ENCODE measurements around the gene CFAP46.
"Not testable (repeated sequence)": the region's sequence is repeated elsewhere in the genome, so short reads cannot be mapped to it uniquely, and the experiment has no call there.

The CFAP46 gene

DNA sequence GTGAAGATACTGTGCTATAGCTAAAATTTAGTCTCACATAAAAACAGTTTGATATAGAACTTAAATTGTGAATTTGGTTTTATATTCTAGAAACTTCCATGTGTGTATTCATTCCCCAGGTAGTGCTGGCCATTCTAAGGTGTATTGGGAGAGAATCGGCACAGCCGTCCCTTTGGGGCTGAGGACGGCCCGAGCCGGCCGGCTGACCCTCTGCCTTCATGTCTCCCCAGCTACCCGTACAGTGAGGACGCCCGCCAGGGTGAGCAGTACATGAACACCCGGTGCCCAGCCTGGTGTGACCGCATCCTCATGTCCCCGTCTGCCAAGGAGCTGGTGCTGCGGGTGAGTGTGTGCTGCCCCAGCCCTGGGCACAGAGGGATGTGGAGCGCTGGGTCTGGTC, 164.9 kb downstream of the CFAP46 start:
- no peak for DNase-seq (ENCODE audit: low read depth in 2 of 3, low spot score in 1 of 3)

- no peak for DNase-seq (ENCODE audit: low read depth in 2 of 3, low spot score in 1 of 3)
These were observed 165.5 kb downstream of the CFAP46 start for GRCh38 chr10:132776821-132777220.

GRCh38 chr10:132776186-132776585, 166.2 kb downstream of the CFAP46 start:
- DNase-seq (ENCODE audit: low read depth in 2 of 3, low spot score in 1 of 3): no peak

DNA sequence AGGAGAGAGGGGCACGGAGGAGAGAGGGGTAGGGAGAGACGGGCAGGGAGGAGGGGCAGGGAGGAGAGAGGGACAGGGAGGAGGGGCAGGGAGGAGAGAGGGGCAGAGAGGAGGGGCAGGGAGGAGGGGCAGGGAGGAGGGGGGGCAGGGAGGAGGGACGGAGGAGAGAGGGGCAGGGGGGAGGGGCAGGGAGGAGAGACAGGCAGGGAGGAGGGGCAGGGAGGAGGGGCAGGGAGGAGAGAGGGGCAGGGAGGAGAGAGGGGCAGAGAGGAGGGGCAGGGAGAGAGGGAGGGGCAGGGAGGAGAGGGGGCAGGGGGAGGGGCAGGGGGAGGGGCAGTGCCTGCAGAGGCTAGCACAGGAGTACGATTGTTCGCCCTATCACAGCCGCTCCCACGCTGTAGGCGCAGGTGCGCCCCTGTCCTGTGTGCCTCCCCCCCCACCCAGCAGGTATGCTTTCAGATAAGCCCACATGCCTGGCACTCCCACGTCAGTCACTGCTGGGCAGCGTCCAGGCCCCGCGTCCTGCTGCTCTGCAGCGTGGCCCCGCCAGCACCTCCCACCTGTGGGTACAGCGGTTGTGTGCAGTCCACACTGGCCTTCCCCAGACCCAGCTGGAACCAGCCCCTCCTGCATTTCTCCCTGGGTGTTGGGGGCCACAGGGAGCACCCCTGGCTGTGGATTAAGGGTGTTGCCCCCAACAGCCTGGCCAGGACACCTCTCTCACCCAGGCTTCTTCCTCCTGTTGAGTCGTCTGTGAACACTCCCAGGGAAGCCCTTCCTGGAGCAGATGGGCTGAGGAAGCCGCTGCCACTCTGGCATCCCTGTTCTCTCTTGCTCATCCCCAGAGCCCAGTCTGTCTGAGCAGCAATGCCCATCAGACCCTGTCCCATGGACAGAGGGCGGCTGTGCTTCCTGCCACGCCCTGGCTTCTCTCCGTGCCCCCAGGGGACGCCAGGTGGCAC, 167.2 kb downstream of the CFAP46 start:
- no peak for DNase-seq (ENCODE audit: low read depth in 2 of 3, low spot score in 1 of 3)

- no peak for DNase-seq (ENCODE audit: low read depth in 2 of 3, low spot score in 1 of 3)
These were observed 168.0 kb downstream of the CFAP46 start for GRCh38 chr10:132774181-132774901.

- DNase-seq (ENCODE audit: low read depth in 2 of 3, low spot score in 1 of 3): not testable (repeated sequence)
These were observed 169.6 kb downstream of the CFAP46 start for GRCh38 chr10:132772816-132773215.

DNA sequence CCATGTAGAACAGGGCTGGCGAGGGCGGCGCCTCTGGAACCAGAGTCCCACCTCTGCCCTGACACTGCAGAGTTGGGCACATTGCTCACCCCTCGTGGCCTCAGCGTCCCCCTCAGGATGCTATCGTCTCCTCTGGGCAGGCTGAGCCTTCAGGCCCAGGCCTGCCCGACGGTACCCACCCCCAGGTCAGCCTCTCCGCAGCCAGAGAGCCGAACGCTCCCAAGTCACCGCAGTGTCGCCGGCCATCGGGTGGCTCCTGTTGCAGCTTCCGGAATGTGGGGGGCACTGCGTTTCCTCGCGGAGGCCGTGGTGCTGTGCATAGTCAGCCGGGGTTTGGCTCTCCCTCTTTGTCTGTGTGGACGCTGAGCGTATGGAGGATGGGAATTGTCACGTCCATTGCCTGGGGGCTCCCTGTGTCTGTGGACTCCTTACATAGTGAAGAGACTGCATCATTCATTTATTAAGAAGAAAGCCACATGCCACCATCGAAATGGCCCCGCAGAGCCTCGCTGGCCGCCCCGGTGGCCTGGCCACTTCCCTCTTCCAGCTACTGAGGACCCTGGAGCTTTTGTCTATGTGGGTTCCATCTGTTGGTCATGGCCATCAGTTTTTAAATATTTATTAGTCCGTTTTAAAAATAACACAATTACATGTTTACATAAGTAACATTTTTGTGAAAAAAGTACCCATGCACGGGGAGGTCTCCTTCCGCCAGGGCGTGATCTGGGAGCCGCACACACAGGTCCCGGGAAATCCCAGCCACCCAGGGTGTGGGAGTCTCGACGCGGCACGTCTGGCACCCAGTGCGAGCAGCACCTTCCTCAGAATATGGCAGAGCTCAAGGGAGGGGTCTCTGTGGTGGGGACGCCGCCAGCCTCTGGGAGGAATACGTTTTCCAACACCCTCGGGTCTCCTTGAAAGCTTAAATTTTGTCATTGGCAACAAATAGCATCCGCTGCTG, 172.0 kb downstream of the CFAP46 start:
- DNase-seq (ENCODE audit: low read depth in 2 of 3, low spot score in 1 of 3): no peak

DNA sequence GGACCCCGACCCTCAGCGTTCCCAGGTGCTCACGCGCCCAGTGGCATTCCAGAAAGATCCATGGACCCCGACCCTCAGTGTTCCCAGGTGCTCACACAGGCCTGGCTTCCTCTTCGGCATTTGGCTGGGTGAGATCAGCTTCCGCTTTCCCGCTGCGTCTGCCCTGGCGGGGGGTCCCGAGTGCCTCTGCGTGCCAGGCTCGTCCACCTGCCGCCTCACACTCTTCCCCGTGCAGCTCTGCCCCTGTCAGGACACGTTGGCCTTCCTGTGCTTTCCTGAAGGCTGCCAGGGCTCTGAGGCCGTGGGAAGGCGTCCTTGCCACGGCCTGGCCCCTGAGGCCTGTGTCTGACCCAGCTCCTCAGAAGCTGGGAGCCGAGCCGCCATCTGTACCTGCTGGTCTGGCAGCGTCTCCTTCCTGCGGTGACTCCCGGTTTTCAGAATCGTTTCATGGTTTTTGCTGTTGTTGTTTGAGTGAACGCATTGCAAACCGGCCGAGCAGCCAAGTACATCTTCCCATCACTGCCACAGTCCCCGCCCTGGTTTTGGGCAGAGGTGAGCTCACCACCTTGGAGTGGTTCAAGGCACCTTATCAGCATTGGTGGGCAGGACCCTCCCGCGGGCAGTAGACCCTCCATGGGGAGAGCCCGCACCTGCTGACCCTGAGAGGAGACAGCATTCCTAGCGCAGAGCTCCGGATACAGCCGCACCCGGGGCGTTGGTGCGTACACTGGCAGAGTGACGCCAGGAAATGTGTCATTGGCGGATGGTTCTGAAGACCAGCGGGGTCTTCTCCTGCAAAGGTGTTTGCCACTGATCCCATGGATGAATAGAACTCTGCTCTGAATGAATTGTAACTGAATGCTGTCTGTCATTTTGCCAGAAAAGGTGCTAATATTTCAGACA, 173.8 kb downstream of the CFAP46 start:
- DNase-seq (ENCODE audit: low read depth in 2 of 3, low spot score in 1 of 3): no peak

DNA sequence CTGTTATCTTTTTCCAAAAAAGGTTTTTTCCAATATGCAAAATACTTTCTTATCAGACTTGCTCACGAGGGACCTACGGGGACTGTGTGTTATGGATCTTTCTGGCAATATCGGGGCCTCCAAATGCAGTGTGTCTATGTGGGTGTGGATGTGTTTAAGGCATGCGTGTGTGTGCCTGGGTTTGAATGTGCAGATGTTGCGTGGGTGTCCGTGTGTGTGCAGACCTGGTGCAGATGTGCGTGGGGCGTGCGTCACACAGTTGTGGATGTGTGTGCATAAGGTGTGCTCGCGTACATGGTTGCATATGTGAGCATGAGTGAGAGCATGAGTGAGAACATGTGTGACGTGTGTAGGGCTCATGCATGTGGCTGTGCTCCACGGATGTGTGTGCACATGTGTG, 176.1 kb downstream of the CFAP46 start:
- no peak for DNase-seq (ENCODE audit: low read depth in 2 of 3, low spot score in 1 of 3)

DNA sequence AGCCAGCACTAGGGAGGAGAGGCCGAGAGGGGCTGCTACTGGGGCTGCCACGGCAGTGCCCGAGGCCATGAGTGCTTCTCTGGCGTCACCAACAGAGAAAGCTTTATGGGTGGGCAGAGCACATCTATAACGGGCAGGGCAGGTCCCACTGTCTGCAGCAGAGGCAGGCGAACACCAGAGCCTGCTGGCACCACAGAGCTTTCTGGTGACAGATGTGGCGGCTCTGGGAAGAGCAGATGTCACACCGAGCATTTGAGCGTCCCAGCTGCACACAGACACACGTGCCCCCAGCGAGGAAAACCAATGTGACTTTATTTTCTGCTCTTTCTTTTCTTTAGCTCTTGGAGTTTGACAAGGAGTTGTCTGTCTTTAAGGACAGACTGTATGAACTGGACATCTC, 176.9 kb downstream of the CFAP46 start:
- DNase-seq (ENCODE audit: low read depth in 2 of 3, low spot score in 1 of 3): no peak

GRCh38 chr10:132764108-132764507, 178.3 kb downstream of the CFAP46 start:
- no peak for DNase-seq (ENCODE audit: low read depth in 2 of 3, low spot score in 1 of 3)

GRCh38 chr10:132763545-132763944, 178.8 kb downstream of the CFAP46 start:
- no peak for DNase-seq (ENCODE audit: low read depth in 2 of 3, low spot score in 1 of 3)

DNA sequence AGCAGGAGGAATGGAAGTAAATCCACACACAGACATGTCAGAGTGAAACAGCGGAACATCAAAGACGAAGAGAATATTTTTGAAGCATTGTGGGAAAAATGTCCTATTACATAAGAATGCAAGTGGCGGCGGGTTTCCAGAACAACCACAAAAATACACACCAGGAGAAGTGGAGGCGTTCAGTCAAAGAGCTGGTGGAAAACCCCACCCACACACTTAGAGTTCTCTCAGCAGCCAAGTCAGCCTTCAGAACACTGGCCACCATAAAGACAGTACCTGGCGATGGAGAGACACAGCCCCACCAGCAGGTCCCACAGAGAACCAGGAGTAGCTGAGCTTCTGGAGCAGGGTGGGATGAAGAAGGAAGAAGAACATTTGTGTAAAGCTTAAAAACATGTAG, 180.1 kb downstream of the CFAP46 start:
- DNase-seq (ENCODE audit: low read depth in 2 of 3, low spot score in 1 of 3): no peak

DNA sequence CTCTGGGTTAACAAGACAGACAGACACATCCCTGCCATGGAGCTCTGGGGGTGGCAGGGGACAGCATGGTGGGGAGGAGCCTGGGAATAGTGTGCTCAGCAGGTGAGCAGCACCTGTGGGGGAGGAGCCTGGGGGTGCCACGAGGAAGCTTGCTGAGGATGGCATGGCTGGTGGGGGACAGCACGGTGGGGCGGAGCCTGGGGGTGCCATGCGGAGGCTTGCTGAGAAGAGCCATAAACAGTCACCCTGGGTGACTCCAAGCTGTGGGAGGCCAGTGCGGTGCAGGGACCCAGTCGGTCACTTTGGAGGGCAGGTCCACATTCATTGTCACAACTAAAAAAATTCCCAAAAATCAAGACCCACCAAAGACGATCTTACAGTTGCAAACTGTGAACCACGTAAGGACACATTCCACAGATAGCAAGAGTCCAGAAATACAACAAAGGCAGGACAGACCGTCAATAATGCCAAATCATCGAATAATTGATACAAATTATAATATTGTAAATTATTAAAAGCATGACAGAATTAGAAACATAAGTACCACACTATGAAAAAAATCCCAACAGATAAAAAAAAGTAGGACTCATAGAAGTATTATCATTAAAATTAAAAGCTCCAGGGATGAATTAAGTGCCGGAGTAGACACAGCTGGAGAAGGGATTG, 180.8 kb downstream of the CFAP46 start:
- no peak for DNase-seq (ENCODE audit: low read depth in 2 of 3, low spot score in 1 of 3)

- no peak for DNase-seq (ENCODE audit: low read depth in 2 of 3, low spot score in 1 of 3)
These were observed 183.5 kb downstream of the CFAP46 start for GRCh38 chr10:132758865-132759264.
